Eye (tissue), 1 donor: ENCODE measurements around the gene KCNQ1.
A peak's percentile ranks its signal among the peaks of the same experiment; 100 is the strongest.
"Not testable (repeated sequence)": the region's sequence is repeated elsewhere in the genome, so short reads cannot be mapped to it uniquely, and the experiment has no call there.

Source experiments
- DNase-seq: peaks from one replicate; pipeline ENCODE4 v3.0.0-alpha.2; 2015

Gene KCNQ1

GRCh38 chr11:2477936-2478335, 33.1 kb downstream of the KCNQ1 start:
- DNase-seq, result no peak

GRCh38 chr11:2480067-2480873, 35.5 kb downstream of the KCNQ1 start:
- not testable (repeated sequence) for DNase-seq

GRCh38 chr11:2480874-2481220, 36.0 kb downstream of the KCNQ1 start:
- no peak for DNase-seq

- no peak for DNase-seq
Measured at GRCh38 chr11:2481253-2481652, 36.4 kb downstream of the KCNQ1 start.

- DNase-seq, result no peak
Measured at GRCh38 chr11:2482204-2482603, 37.4 kb downstream of the KCNQ1 start.

GRCh38 chr11:2482745-2483144, 37.9 kb downstream of the KCNQ1 start:
- DNase-seq, result no peak

- no peak for DNase-seq
Measured at GRCh38 chr11:2483426-2483825, 38.6 kb downstream of the KCNQ1 start.

- DNase-seq, result no peak
Measured at GRCh38 chr11:2484576-2485125, 39.8 kb downstream of the KCNQ1 start.

- no peak for DNase-seq
Measured at GRCh38 chr11:2488004-2488403, 43.2 kb downstream of the KCNQ1 start.

GRCh38 chr11:2489083-2489482, 44.3 kb downstream of the KCNQ1 start:
- no peak for DNase-seq

GRCh38 chr11:2497951-2498350, 53.1 kb downstream of the KCNQ1 start:
- DNase-seq, result not testable (repeated sequence)

GRCh38 chr11:2498750-2499149, 53.9 kb downstream of the KCNQ1 start:
- DNase-seq, result no peak

- DNase-seq, result no peak
Measured at GRCh38 chr11:2507212-2507901, 62.5 kb downstream of the KCNQ1 start.

GRCh38 chr11:2507945-2508749, 63.3 kb downstream of the KCNQ1 start:
- no peak for DNase-seq

GRCh38 chr11:2508793-2509192, 64.0 kb downstream of the KCNQ1 start:
- no peak for DNase-seq

GRCh38 chr11:2509481-2510001, 64.7 kb downstream of the KCNQ1 start:
- DNase-seq, result no peak

- peak; percentile 40 for DNase-seq
Measured at GRCh38 chr11:2510626-2511402, 66.0 kb downstream of the KCNQ1 start.

GRCh38 chr11:2511421-2512369, 66.9 kb downstream of the KCNQ1 start:
- no peak for DNase-seq

- DNase-seq, result no peak
Measured at GRCh38 chr11:2512431-2513407, 67.9 kb downstream of the KCNQ1 start.

GRCh38 chr11:2513441-2513840, 68.6 kb downstream of the KCNQ1 start:
- no peak for DNase-seq
